H1 (cell line): Measurements from ENCODE around the gene SPTB. TPM values are rescaled to one million over a fixed set of nuclear protein-coding genes. Genes with fewer than 3 reads are reported as not detected.

Experiments
- CBX5 ChIP-seq: fragments of 300-800, 300-1000 bp; sonication (generic); IDR thresholded peaks from 2 replicates; pipeline ENCODE4 v1.7.1; 2016; ENCODE audit warnings: antibody characterized with exemption, low read length, low read depth
- CTBP2 ChIP-seq: IDR thresholded peaks from 2 replicates; pipeline ENCODE4 v1.7.0; 2011; ENCODE audit warnings: borderline replicate concordance, mild to moderate bottlenecking, moderate library complexity, mixed read lengths, low read length; ENCODE audit not compliant: insufficient read depth, insufficient read length
- GTF2F1 ChIP-seq: IDR thresholded peaks from 2 replicates; pipeline ENCODE4 v1.6.1; 2012; ENCODE audit warnings: low read depth, low read length, improper control_type of control experiment, borderline replicate concordance
- HDAC6 ChIP-seq: IDR thresholded peaks from one replicate; pipeline ENCODE4 v1.7.1; 2012; ENCODE audit warnings: low read depth, mild to moderate bottlenecking, inconsistent platforms, low read length, moderate library complexity
- KDM1A ChIP-seq: fragments of 200-600, 300-600 bp; sonication (generic); IDR thresholded peaks from 2 replicates; pipeline ENCODE4 v1.7.1; 2016; ENCODE audit warnings: mild to moderate bottlenecking, low read length, borderline replicate concordance
- KDM5A ChIP-seq: fragments of 200-600 bp; IDR thresholded peaks from 2 replicates; pipeline ENCODE4 v1.7.1; 2012; ENCODE audit warnings: mild to moderate bottlenecking, low read length, inconsistent platforms, mixed read lengths
- NANOG ChIP-seq: IDR thresholded peaks from 2 replicates; pipeline ENCODE4 v1.6.1; 2011; ENCODE audit warnings: low read length, low read depth, mild to moderate bottlenecking, inconsistent platforms; ENCODE audit not compliant: insufficient read depth, poor library complexity, severe bottlenecking
- PHF8 ChIP-seq: fragments of 200-600 bp; sonication (generic); conservative IDR thresholded peaks from 2 replicates; pipeline ENCODE4 v1.7.1; 2012; ENCODE audit warnings: low read depth, mild to moderate bottlenecking, inconsistent platforms, low read length, moderate library complexity
- POLR2AphosphoS5 ChIP-seq: IDR thresholded peaks from 2 replicates; pipeline ENCODE4 v1.6.1; 2011; ENCODE audit warnings: low read depth, low read length
- RBBP5 ChIP-seq: IDR thresholded peaks from 2 replicates; pipeline ENCODE4 v1.7.1; 2012; ENCODE audit warnings: low read depth, mild to moderate bottlenecking, inconsistent platforms, low read length, moderate library complexity, borderline replicate concordance
- RXRA ChIP-seq: IDR thresholded peaks from 2 replicates; pipeline ENCODE4 v1.6.1; 2011; ENCODE audit warnings: low read depth, mild to moderate bottlenecking, low read length, moderate library complexity; ENCODE audit not compliant: insufficient read depth
- SIN3A ChIP-seq, 2 experiments: IDR thresholded peaks in 1 of 2; conservative IDR thresholded peaks in 1 of 2; 2 replicates each; pipeline ENCODE4 v1.6.1; 2011 to 2012; ENCODE audit warnings: low read length in 2 of 2, improper control_type of control experiment in 1 of 2, low read depth in 1 of 2, mild to moderate bottlenecking in 1 of 2
- SUZ12 ChIP-seq: fragments of 200-600 bp; sonication (generic); IDR thresholded peaks from 2 replicates; pipeline ENCODE4 v1.6.1; 2012; ENCODE audit warnings: mild to moderate bottlenecking, inconsistent platforms, low read length, moderate library complexity, mixed read lengths
- TAF1 ChIP-seq: IDR thresholded peaks from 2 replicates; pipeline ENCODE4 v1.6.1; 2011; ENCODE audit warnings: mild to moderate bottlenecking, low read depth, low read length
- TCF12 ChIP-seq: IDR thresholded peaks from 2 replicates; pipeline ENCODE4 v1.6.1; 2011; ENCODE audit warnings: low read depth, mild to moderate bottlenecking, low read length
- TEAD4 ChIP-seq: IDR thresholded peaks from 2 replicates; pipeline ENCODE4 v1.6.1; 2012; ENCODE audit warnings: low read depth, low read length, inconsistent platforms, mixed read lengths
- polyA plus RNA-seq, 7 experiments: library from polyadenylated mRNA; depleted of rRNA in 3 of 7; stranded (reverse) in 5 of 7; unstranded in 2 of 7; fragments of >200 nt in 5 of 7; fragments of 200-250 nt in 2 of 7; gene quantifications; 1 replicate in 5 of 7; 2 replicates in 1 of 7; 4 replicates in 1 of 7; pipeline versions ENCODE4 v1.2.1 to v1.2.3, GENCODE V29; 2011 to 2013; ENCODE audit warnings: missing spikeins in 2 of 7, mixed read lengths in 2 of 7
- total RNA-seq: library from RNA; stranded (reverse); fragmentation: NEBNext Ultra II Directional; extraction: Animal tissue kit (Norgen Biotek cat#: 25700); gene quantifications from 2 replicates; pipeline ENCODE4 v1.2.1, GENCODE V29; 2021
- TF ChIP-seq, protein P1 (sequence below), 3 experiments: IDR thresholded peaks; 1 replicate in 2 of 3; 2 replicates in 1 of 3; pipeline versions ENCODE4 v1.5.1 to v1.6.1; 2011; ENCODE audit warnings: low read length in 3 of 3, mild to moderate bottlenecking in 3 of 3, inconsistent platforms in 2 of 3, low read depth in 1 of 3, moderate library complexity in 1 of 3; ENCODE audit not compliant: insufficient read depth in 1 of 3; ENCODE audit errors: control extremely low read depth in 1 of 3
- TF ChIP-seq, protein P2 (sequence below): IDR thresholded peaks from 2 replicates; pipeline ENCODE4 v1.6.1; 2012; ENCODE audit warnings: inconsistent platforms
- TF ChIP-seq, protein P3 (sequence below): IDR thresholded peaks from 2 replicates; pipeline ENCODE4 v1.6.1; 2012; ENCODE audit warnings: inconsistent platforms

The SPTB gene
- total and polyA plus RNA-seq, 2 of the 8 experiments (the other 6 are each of a cell fraction or from before 2014, with no cell fraction given): 0.30 to 2.4 TPM

DNA sequence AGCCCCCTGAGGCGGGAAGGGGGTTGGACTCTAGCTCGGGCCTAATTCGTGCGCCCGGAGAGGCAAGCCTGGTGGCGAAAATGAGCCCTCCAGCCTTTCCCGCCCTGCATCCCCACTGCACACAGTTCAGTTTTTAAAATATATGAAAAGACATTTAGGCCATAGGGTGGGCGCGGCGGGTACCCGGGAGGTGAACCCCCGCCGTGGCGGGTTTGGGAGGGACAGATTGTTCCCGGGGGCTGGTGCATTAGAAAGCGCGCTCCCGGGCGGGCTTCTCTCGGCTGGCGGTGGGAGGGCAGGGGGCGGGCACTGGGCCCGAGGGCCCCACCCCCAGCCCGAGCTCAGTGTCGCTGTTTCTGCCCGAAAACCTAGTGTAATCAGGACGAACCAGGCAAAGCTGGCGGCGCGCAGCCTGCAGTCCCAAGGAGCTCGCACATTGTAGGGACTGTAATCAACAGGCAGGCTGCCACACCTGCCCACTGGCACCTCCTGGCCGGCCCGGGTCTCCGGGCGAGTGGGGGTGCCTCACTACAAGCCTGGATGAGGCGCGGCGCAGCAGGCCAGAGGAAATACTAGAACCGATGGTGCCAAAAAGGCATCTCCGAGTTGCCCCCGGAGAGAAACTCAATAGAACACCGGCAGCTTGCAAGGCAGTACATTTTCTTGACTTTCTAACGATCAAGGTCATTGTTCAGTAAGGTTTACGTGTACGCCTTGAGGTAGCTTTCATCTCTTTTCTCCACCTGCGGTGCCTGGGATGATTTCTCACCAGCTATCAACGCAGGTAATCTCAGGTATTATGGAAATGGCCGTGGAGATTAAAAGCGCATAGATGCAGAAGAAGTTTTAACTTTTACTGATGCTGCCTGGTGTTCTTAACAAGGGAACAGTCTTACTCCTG, 764 bp upstream of the SPTB start (continued):
- TF ChIP-seq SUZ12 (0 out of 2 replicates have a peak, but pooled peaks have one; percentile 24), TEAD4 (no peak), SIN3A (conservative IDR thresholded peaks at IDR 0.05 in 1 of 2, IDR thresholded peaks at IDR 0.05 in 1 of 2; ENCODE audit: low read depth in 1 of 2, low read length in 2 of 2) (no peak), KDM1A (no peak), CTBP2 (no peak), PHF8 (0 out of 2 replicates have a peak, but pooled peaks have one; percentile 12), CBX5 (no peak), TAF1 (peak; percentile 33; the same call in 1 of the 2 replicates), RXRA (no peak), RBBP5 (no peak), NANOG (no peak), GTF2F1 (no peak), TCF12 (no peak), POLR2AphosphoS5 (peak; percentile 68; the same call in 1 of the 2 replicates), KDM5A (no peak), HDAC6 (no peak)
- TF ChIP-seq, protein P1, sequence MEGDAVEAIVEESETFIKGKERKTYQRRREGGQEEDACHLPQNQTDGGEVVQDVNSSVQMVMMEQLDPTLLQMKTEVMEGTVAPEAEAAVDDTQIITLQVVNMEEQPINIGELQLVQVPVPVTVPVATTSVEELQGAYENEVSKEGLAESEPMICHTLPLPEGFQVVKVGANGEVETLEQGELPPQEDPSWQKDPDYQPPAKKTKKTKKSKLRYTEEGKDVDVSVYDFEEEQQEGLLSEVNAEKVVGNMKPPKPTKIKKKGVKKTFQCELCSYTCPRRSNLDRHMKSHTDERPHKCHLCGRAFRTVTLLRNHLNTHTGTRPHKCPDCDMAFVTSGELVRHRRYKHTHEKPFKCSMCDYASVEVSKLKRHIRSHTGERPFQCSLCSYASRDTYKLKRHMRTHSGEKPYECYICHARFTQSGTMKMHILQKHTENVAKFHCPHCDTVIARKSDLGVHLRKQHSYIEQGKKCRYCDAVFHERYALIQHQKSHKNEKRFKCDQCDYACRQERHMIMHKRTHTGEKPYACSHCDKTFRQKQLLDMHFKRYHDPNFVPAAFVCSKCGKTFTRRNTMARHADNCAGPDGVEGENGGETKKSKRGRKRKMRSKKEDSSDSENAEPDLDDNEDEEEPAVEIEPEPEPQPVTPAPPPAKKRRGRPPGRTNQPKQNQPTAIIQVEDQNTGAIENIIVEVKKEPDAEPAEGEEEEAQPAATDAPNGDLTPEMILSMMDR (IDR thresholded peaks at IDR 0.05; ENCODE audit: control extremely low read depth in 1 of 3, insufficient read depth in 1 of 3, low read depth in 1 of 3, low read length in 3 of 3): no peak
- TF ChIP-seq, protein P2, sequence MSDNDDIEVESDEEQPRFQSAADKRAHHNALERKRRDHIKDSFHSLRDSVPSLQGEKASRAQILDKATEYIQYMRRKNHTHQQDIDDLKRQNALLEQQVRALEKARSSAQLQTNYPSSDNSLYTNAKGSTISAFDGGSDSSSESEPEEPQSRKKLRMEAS: 0 out of 2 replicates have a peak, but pooled peaks have one; percentile 15
- TF ChIP-seq, protein P3, sequence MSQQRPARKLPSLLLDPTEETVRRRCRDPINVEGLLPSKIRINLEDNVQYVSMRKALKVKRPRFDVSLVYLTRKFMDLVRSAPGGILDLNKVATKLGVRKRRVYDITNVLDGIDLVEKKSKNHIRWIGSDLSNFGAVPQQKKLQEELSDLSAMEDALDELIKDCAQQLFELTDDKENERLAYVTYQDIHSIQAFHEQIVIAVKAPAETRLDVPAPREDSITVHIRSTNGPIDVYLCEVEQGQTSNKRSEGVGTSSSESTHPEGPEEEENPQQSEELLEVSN: 0 out of 2 replicates have a peak, but pooled peaks have one; percentile 16
